IPS DF 6.9 (cell line): Measurements from ENCODE around the gene MINDY1.

Source experiments
- DNase-seq: peaks from one replicate; pipeline ENCODE4 v3.0.0-alpha.2; 2013; ENCODE audit warnings: low read depth, low spot score
- H3K27ac ChIP-seq: one replicate; pipeline ENCODE4 v1.5.1; 2013; ENCODE audit warnings: low read length, control low read depth
- H3K27me3 ChIP-seq: 2 replicates; pipeline ENCODE4 v1.6.1; 2013; ENCODE audit warnings: mild to moderate bottlenecking, low read length; ENCODE audit not compliant: control insufficient read depth, insufficient read depth
- H3K36me3 ChIP-seq: 2 replicates; pipeline ENCODE4 v1.6.1; 2013; ENCODE audit warnings: low read length; ENCODE audit not compliant: control insufficient read depth, insufficient read depth
- H3K4me1 ChIP-seq: 2 replicates; pipeline ENCODE4 v1.6.1; 2013; ENCODE audit warnings: low read length; ENCODE audit not compliant: control insufficient read depth, insufficient read depth
- H3K4me3 ChIP-seq: 2 replicates; pipeline ENCODE4 v1.5.1; 2013; ENCODE audit warnings: mild to moderate bottlenecking, low read length
- H3K9me3 ChIP-seq: 2 replicates; pipeline ENCODE4 v1.6.1; 2013; ENCODE audit warnings: low read length, inconsistent platforms; ENCODE audit not compliant: control insufficient read depth, insufficient read depth
- WGBS: extraction: QIAGEN DNeasy Blood & Tissue Kit; methylation state at CpG from one replicate; pipeline ENCODE4 v1.1.7; 2013; ENCODE audit warnings: mixed read lengths, missing lambda C conversion rate; ENCODE audit not compliant: insufficient read length, insufficient coverage; 5-methylcytosine and 5-hydroxymethylcytosine counted together

MINDY1 gene, protein sequence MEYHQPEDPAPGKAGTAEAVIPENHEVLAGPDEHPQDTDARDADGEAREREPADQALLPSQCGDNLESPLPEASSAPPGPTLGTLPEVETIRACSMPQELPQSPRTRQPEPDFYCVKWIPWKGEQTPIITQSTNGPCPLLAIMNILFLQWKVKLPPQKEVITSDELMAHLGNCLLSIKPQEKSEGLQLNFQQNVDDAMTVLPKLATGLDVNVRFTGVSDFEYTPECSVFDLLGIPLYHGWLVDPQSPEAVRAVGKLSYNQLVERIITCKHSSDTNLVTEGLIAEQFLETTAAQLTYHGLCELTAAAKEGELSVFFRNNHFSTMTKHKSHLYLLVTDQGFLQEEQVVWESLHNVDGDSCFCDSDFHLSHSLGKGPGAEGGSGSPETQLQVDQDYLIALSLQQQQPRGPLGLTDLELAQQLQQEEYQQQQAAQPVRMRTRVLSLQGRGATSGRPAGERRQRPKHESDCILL

GRCh38 chr1:151006327-151007052 is at the start of gene MINDY1:
MINDY1 (minus strand) TSS chr1:151006902; CDS start chr1:151002617, 4,285 bp downstream.
- Histone ChIP-seq H3K4me1 (peaks cover 2% of the 10 kb centered on the region; the same call in 1 of the 2 replicates), H3K27ac (no peak within 1 kb of the TSS), H3K36me3 (no peaks in the 10 kb centered on the region), H3K9me3 (no peaks in the 10 kb centered on the region), H3K27me3 (no peaks in the 10 kb centered on the region), H3K4me3 (peak within 1 kb of the TSS; percentile 25; the same call in 1 of the 2 replicates)
- peak; percentile 61 for DNase-seq
- no CpG with 5 or more reads among the region's 18 CpGs for WGBS

- Histone ChIP-seq H3K27me3 (no peaks in the 10 kb centered on the region), H3K9me3 (no peaks in the 10 kb centered on the region), H3K36me3 (peaks cover 27% of the 10 kb centered on the region; the same call in 1 of the 2 replicates), H3K4me1 (peaks cover 1% of the 10 kb centered on the region; the same call in 1 of the 2 replicates), H3K4me3 (no peak overlapping the region), H3K27ac (no peak overlapping the region)
- no peak for DNase-seq
- no CpG with 5 or more reads among the region's 2 CpGs for WGBS
Measured at GRCh38 chr1:151056149-151056548, 49.4 kb upstream of the MINDY1 start.

DNA sequence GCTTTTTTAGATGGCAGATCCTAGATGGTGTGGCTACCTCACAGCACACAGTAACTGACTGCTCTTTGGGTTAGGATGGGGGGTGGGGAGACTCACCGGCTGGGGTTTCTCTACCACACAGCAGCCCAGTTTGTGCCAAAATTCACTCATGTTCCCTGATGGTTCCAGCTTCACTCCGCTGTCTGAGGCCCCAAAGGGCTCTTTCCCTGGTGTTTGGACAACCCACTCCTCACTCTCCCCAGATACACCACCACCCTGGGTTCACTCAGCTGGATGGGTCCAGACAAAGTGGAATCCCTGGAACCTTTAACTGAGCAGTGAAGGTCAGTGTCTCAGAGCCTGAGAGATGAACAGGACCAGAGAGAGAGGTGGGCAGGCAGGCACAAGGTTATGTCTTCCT is 48.9 kb upstream of the MINDY1 start:
- H3K4me1 ChIP-seq, result peaks cover 1% of the 10 kb centered on the region; the same call in 1 of the 2 replicates
- no CpG with 5 or more reads among the region's 2 CpGs for WGBS
- peaks cover 27% of the 10 kb centered on the region; the same call in 1 of the 2 replicates for H3K36me3 ChIP-seq
- H3K27me3 ChIP-seq, result no peaks in the 10 kb centered on the region
- no peaks in the 10 kb centered on the region for H3K9me3 ChIP-seq
- DNase-seq, result no peak
- no peak overlapping the region for H3K27ac ChIP-seq
- no peak overlapping the region for H3K4me3 ChIP-seq

DNA sequence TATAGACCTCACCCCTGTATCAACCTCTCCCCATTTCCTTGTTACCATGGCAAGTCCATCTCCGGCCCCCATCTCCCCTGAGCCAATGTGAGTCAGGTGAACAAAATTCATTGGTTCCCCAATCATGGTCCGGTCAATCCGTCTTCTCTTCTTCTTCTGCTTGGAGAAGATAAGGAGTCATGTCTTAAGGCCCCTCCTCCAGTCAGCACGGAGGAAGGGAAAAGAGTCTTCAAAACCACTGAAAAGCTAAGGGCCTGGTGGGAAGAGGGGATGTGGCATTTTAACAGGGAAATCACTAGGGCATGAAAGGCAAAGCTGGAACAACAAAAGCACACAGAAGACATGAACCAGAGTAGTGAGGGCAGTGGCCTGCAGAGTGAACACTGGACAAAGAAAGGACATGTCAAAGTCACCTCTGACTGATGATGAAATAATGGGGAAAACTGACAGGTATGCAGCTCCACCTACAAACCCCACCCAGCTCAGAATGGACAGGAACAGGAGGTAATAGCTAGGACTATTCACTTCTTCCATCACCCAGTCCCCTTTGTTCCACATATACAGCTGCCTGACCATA is 48.4 kb upstream of the MINDY1 start:
- no peaks in the 10 kb centered on the region for H3K9me3 ChIP-seq
- WGBS, result no CpG with 5 or more reads among the region's 4 CpGs
- H3K4me3 ChIP-seq, result no peak overlapping the region
- peaks cover 1% of the 10 kb centered on the region; the same call in 1 of the 2 replicates for H3K4me1 ChIP-seq
- H3K27ac ChIP-seq, result no peak overlapping the region
- H3K36me3 ChIP-seq, result peaks cover 27% of the 10 kb centered on the region; the same call in 1 of the 2 replicates
- DNase-seq, result no peak
- H3K27me3 ChIP-seq, result no peaks in the 10 kb centered on the region

- H3K27me3 ChIP-seq, result no peaks in the 10 kb centered on the region
- no peaks in the 10 kb centered on the region for H3K4me1 ChIP-seq
- no peak overlapping the region for H3K27ac ChIP-seq
- H3K36me3 ChIP-seq, result peaks cover 24% of the 10 kb centered on the region; the same call in 1 of the 2 replicates
- no peak overlapping the region for H3K4me3 ChIP-seq
- DNase-seq, result no peak
- no peaks in the 10 kb centered on the region for H3K9me3 ChIP-seq
- WGBS, result no CpG with 5 or more reads among the region's 2 CpGs
Measured at GRCh38 chr1:151051356-151052009, 44.8 kb upstream of the MINDY1 start.

DNA sequence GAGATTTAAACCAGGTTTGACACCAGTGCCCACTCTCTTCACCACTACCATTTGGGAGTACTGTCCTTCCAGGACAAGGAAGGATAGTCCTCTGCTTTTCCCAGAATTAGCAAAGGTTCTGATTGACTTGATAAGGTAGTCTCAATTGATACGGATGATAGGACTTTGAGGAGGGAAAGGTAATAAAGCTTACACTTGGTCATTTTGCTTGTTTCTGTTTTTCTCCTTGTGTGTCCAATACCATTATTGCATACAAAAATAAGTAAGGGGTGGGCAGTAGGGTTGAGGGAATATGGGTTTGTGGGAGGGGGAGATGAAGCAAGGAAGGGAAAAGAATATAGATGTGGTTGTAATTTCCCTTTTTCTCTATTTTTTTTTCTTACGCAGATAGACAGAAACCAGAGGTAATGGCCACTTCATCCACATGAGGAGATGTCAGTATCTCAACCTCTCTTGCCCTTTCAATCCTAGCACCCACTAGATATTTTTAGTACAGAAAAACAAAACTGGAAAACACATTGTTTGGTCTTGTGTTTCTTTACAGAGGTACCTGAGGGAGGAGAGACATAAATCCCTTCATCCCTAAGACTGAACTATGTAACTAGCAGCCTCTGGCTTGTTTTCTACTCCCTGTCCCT is 43.5 kb upstream of the MINDY1 start:
- no CpG with 5 or more reads among the region's 2 CpGs for WGBS
- no peak overlapping the region for H3K27ac ChIP-seq
- no peaks in the 10 kb centered on the region for H3K9me3 ChIP-seq
- no peak overlapping the region for H3K4me3 ChIP-seq
- peaks cover 16% of the 10 kb centered on the region; the same call in 1 of the 2 replicates for H3K36me3 ChIP-seq
- no peak for DNase-seq
- no peaks in the 10 kb centered on the region for H3K27me3 ChIP-seq
- H3K4me1 ChIP-seq, result no peaks in the 10 kb centered on the region

DNA sequence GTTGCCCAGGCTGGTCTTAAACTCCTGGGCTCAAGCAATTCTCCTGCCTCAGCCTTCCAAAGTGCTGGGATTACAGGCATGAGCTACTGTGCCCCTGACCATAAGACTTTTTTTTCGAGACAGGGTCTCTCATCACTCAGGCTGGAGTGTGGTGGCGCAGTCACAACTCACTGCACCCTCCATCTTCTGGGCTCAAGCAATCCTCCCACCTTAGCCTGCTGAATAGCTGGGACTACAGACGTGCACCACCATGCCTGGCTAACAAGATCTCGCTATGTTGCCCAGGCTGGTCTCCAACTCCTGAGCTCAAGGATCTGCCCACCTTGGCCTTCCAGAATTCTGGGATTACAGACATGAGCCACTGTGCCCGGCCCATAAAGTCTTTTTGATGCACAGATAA is 42.8 kb upstream of the MINDY1 start:
- Histone ChIP-seq H3K27me3 (no peaks in the 10 kb centered on the region), H3K36me3 (peaks cover 11% of the 10 kb centered on the region; the same call in 1 of the 2 replicates), H3K4me3 (no peak overlapping the region), H3K4me1 (no peaks in the 10 kb centered on the region), H3K27ac (no peak overlapping the region), H3K9me3 (no peaks in the 10 kb centered on the region)
- no CpG with 5 or more reads among the region's 5 CpGs for WGBS
- no peak for DNase-seq

- Histone ChIP-seq H3K27ac (no peak overlapping the region), H3K36me3 (peaks cover 5% of the 10 kb centered on the region; the same call in 1 of the 2 replicates), H3K9me3 (no peaks in the 10 kb centered on the region), H3K27me3 (no peaks in the 10 kb centered on the region), H3K4me3 (peak overlapping the region; percentile 73; the same call in 1 of the 2 replicates), H3K4me1 (no peaks in the 10 kb centered on the region)
- no CpG with 5 or more reads among the region's 3 CpGs for WGBS
- DNase-seq, result peak; percentile 73
Measured at GRCh38 chr1:151048645-151049032, 41.9 kb upstream of the MINDY1 start.

DNA sequence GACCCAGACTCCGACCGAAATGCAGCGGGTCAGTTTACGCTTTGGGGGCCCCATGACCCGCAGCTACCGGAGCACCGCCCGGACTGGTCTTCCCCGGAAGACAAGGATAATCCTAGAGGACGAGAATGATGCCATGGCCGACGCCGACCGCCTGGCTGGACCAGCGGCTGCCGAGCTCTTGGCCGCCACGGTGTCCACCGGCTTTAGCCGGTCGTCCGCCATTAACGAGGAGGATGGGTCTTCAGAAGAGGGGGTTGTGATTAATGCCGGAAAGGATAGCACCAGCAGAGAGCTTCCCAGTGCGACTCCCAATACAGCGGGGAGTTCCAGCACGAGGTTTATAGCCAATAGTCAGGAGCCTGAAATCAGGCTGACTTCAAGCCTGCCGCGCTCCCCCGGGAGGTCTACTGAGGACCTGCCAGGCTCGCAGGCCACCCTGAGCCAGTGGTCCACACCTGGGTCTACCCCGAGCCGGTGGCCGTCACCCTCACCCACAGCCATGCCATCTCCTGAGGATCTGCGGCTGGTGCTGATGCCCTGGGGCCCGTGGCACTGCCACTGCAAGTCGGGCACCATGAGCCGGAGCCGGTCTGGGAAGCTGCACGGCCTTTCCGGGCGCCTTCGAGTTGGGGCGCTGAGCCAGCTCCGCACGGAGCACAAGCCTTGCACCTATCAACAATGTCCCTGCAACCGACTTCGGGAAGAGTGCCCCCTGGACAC is 41.4 kb upstream of the MINDY1 start:
- Histone ChIP-seq H3K4me1 (no peaks in the 10 kb centered on the region), H3K27ac (no peak overlapping the region), H3K27me3 (no peaks in the 10 kb centered on the region), H3K4me3 (peak overlapping the region; percentile 73; the same call in 1 of the 2 replicates), H3K36me3 (peaks cover 5% of the 10 kb centered on the region; the same call in 1 of the 2 replicates), H3K9me3 (no peaks in the 10 kb centered on the region)
- no peak for DNase-seq
- no CpG with 5 or more reads among the region's 48 CpGs for WGBS
